Caki2 (cell line): ENCODE results near the gene DRP2. TPM values are rescaled to one million over a fixed set of nuclear protein-coding genes. Genes with fewer than 3 reads are reported as not detected.
"Not testable (repeated sequence)": the region's sequence is repeated elsewhere in the genome, so short reads cannot be mapped to it uniquely, and the experiment has no call there.

Experiments
- DNase-seq: peaks from one replicate; pipeline ENCODE4 v3.0.0-alpha.2; 2015; ENCODE audit warnings: low read depth
- in situ Hi-C: cut with HindIII; loops from 2 replicates; pipeline ENCODE4 v1.10.0; 2016; ENCODE audit warnings: low sequenced_read_pairs, low pct_unique_long_range_greater_than_20kb, mixed read lengths
- total RNA-seq: library from RNA; depleted of rRNA; stranded (reverse); fragments of >200 nt; shearing (Covaris generic); gene quantifications from 2 replicates; pipeline ENCODE4 v1.2.3, GENCODE V29; 2014; ENCODE audit warnings: low replicate concordance

DRP2 gene
- total RNA-seq, 1 experiment from 2014 or later, result 0.24 TPM

DNA sequence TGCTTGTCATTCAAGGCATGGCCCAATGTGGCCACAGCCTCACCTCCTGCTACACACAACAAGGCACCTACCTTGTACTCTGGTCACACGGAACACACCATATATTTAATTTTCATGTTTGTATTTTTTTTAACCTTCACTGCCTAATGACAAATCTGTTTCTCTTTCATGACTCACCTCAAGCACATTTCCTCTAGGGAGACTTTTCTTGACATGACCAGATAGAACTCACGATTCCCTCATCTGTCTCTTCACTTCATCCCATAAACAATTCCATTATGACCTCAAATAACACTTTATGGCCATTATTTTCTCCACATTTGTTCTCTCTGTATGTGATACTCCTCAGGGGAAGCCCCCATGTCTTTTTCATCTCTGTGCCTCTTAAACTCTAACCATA, 11.1 kb downstream of the DRP2 start:
- in situ Hi-C loops, result no loop called here
- no peak for DNase-seq

DNA sequence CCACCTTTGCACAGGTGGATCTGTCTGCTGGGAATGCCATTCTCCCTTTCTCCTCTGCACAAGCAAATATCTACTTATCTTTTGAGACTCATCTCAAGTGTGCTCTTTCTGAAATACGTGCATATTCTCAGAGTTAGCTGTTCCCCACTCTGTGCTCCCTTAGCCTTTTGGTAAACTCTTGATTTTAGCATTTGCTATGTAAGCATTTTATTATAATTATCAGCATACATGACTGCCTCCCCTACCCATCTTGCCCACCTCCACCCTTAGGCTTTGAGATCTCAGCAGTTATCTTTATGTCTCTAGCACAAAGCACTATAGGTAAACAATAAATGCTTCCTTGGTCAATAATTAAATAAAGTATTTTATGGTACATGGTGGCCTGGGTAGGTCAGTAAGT, 11.5 kb downstream of the DRP2 start:
- in situ Hi-C loops, result no loop called here
- no peak for DNase-seq

DNA sequence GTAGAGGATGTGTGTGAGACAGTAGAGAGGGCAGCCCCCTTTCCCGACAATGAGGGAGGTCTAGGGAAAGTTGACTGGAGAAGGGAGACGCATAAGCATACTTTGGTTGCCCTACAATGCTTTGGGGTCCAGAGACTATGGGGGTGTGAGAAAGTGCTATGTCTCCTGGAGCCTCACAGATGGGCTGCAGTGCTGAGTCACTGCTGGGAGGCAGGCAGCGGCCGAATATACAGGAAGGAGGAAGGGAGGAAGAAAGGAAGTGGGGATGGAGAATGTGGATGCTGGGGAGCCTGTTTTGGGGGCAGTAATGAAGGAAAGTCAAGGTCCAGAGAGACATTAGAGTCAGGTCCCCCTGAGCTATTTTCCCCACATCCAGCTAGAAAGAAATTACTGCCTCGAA, 12.7 kb downstream of the DRP2 start:
- DNase-seq, result no peak
- in situ Hi-C loops, result no loop called here

DNA sequence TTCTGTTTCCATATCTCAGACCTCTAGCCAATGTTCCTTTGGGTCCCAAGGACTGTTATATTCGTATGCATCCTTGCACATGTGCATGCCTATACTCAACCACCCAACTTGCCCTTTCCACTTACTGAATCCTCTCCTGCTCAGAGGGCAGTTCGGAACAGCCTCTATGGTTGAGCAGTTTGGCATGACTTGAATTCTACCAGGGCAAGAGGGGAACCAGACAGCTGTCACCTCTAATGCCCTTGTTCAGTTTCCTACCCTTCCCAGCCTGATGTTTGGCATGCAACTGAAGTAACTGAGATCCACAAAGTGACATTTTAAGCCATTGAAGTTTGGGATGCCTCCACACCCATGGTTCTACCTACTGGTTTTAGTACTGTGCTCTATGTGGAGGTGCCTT, 17.5 kb downstream of the DRP2 start:
- in situ Hi-C loops, result no loop called here
- peak; percentile 1 for DNase-seq

DNA sequence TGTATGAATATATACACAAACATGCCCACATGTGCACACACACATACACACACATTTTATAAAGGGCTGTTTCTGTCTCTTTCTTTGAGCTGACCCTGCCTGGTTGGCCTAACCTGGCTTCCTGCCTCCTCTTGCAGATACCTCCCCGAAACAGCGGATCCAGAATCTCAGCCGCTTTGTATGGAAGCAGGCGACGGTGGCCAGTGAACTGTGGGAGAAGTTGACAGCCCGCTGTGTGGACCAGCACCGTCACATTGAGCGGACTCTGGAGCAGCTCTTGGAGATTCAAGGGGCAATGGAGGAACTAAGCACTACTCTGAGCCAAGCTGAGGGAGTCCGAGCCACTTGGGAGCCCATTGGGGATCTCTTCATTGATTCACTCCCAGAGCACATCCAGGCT, 21.9 kb downstream of the DRP2 start:
- DNase-seq, result no peak
- in situ Hi-C loops, result no loop called here

DNA sequence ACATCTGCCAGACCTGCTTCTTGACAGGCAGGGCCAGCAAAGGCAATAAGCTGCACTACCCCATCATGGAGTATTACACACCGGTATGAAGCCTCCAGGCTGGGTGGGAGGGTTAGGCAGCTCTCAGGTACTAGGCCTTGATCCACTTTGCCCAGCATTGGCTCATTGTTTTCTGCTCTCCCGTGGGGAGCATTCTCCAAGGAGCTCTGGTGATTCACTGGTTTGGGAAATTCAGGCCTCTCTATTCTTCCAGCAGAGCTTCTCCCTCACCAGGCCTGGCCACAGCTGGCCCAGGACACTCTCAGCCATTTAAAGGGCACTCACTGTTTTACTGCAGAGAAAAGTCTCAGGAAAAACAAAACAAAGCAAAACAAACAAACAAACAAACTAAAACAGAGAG, 33.0 kb downstream of the DRP2 start:
- no peak for DNase-seq
- in situ Hi-C loops, result no loop called here

DNA sequence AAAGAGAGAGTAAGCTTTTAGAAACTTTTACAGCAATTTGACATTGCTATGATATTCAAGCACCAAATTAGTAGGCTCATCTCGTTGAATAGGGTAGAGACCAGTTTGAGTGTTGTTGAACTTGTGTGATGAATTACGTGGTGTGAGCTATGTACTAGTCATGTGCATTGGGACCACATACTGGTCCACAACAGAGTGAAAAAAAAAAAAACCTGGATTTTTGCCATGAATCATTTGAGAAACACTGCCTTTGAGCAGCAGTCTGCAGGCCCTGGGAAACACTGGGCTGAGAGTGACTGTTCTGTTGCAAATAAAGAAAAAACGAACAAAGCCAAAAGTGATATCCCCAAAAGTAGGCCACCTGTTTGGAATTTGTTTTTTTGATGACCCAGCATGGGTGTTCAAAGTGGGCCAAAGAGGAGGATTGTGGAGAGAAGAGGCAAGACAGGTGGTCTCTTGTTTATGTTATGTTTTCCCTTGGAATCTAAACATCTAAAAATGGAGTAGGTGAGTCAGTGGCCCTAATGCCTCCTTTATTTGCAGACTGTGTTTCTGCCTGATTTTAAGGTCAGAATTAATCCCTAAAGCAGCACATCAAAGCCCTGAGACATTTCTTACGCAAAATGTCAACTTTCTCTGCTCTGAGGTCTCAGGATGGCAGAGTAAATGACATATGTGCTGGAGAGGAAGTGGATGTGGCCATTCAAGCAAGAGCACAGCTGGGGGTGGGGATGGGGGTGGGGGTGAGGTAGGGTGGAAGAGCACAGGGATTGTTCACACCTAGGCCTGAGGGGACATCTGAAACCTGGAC, 38.1 kb downstream of the DRP2 start:
- in situ Hi-C loops, result no loop called here
- DNase-seq, result no peak

DNA sequence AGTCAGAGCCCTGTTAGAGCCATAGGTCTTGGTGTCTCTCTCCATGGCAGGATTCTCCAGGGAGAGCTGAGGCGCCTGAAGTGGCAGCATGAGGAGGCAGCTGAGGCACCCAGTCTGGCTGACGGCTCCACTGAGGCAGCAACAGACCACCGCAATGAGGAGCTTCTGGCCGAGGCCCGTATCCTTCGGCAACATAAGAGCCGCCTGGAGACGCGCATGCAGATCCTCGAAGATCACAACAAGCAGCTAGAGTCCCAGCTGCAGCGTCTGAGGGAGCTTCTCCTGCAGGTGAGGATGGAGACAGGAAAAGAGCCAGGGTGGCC, 38.6 kb downstream of the DRP2 start:
- DNase-seq, result no peak
- in situ Hi-C loops, result no loop called here

DNA sequence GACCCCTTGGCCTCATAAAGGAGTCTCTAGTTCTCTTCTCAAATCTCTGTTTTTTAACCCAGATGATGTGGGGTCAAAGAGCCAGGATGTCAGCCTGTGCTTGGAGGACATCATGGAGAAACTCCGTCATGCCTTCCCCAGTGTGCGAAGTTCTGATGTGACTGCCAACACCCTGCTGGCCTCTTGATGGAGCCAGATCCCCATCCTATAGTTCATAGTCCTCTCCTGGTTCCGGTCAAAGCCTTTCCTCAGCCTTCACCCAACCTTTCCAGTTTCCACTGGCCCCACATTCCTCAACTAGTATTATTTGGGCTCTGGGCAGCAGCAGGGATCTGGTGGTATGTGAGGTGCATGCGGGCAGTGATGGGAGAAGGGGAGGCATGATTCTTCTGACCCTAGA, 40.8 kb downstream of the DRP2 start:
- in situ Hi-C loops, result no loop called here
- no peak for DNase-seq

DNA sequence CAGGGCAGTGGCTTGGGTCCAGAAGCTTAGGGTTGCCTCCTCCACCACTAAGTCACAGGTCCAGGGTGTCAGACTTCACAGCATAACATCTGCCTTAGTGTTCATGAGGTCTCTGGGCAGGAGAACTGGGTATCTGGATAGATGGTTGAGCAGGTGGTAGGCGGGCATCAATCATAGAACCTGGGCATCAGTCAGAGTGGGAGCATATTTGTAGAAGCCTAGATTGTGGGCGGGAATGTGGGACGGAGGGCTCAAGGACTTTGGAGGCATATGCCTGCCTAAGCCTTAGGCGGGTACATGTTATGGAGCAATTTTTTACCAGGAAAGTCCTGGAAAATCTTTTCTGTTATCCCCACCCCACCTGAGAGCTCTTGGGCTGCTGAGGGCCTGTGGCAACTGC, 43.0 kb downstream of the DRP2 start:
- in situ Hi-C loops, result no loop called here

DNA sequence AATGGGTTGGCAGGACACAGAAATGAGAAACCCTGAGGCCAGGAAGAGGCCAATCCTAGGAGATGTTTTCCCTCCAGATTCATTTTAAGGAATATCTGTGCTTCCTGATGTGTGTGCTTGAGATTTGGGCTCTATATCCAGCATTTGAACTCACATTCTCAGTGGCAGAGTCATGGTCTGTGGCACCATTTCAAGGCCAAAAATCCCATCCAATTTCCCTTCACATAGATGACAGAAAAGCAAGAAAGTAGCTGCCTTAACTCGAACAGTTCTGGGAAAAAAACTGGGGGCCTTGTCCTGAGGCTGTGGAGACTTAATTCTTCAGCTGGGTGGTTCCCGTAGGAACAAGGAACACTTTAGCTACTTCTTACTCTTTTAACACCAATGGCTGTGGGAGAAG, 44.2 kb downstream of the DRP2 start:
- no peak for DNase-seq
- in situ Hi-C loops, result no loop called here

More for the DNA sequence above, 43.0 kb downstream of the DRP2 start:
- no peak for DNase-seq

DNA sequence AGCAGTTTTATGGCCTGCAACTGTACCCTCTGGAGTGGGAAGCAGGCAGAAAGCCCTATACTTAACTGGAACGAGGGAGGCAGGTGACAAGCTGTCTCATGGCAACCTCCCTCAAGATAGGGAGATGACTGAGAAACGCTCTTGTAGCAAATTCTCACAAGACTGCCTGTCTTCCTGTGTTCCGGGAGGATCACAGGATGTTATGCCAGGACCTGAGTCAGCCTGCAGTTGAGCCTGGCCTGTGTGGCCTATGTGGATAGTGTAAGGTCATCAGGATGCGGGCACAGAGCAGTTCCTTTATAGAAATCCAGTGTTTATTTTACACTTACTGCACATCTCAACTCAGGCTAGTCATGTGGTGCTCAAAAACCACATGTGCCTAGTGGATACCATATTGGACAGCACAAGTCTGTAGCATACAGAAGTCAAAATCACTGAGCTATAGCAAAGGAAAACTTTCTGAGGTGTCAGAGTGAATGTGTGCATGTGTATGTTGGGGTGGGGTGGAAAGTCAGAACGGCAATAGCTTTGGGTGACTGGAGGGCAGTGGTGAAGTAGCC, 46.4 kb downstream of the DRP2 start:
- peak; percentile 3 for DNase-seq
- in situ Hi-C loops, result no loop called here

DNA sequence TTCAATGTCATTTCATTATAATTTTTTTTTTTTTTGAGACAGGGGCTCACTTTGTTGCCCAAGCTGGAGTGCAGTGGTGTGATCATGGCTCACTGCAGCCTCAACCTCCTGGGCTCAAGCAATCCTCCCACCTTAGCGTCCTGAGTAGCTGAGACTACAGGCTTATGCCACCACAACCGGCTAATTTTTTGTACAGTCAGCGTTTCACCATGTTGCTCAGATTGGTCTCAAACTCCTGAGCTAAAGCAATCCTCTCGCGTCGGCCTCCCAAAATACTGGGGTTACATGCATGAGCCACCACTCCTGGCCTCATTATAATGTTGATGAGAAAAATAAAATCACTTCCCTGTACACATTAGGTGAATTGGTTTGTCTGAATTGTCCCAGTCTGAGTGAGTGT, 54.6 kb downstream of the DRP2 start:
- DNase-seq, result no peak
- in situ Hi-C loops, result no loop called here

DNA sequence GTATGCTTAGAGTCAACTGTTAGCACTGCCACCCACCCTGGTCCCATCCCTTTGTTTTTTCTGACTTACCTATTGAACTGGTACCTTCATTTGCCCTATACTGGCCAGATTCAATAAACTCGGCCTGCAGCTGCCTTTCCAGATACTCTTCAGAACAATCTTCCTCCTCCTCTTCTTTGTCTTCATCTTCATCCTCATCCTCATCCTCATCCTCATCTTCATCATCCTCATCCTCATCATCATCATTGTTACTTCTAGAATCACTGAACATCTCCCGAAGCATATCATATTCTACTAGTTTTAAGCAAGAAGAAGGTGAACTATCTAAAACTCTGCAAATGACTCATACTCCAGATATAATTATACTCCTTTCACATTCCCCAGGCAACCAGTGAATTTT, 56.7 kb downstream of the DRP2 start:
- DNase-seq, result no peak
- in situ Hi-C loops, result no loop called here

DNA sequence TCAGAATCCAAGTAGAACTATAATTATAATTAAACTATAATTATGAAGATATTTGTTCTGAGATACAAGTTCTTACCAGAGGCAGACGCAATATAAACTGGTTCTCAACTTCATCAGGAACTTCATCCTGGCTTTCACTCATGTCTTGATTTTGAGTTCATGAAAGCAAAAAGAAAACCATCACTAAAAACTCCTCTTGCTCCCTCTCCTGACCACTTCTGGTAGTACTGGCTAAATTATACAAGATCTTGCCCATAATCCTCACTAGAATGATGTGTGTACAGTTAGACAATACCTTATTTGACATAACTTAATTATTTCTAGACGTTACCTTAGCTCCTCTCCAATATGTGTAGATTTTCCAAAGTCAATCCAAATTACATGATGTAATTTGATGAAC, 67.8 kb downstream of the DRP2 start:
- in situ Hi-C loops, result no loop called here
- peak; percentile 19 for DNase-seq

DNA sequence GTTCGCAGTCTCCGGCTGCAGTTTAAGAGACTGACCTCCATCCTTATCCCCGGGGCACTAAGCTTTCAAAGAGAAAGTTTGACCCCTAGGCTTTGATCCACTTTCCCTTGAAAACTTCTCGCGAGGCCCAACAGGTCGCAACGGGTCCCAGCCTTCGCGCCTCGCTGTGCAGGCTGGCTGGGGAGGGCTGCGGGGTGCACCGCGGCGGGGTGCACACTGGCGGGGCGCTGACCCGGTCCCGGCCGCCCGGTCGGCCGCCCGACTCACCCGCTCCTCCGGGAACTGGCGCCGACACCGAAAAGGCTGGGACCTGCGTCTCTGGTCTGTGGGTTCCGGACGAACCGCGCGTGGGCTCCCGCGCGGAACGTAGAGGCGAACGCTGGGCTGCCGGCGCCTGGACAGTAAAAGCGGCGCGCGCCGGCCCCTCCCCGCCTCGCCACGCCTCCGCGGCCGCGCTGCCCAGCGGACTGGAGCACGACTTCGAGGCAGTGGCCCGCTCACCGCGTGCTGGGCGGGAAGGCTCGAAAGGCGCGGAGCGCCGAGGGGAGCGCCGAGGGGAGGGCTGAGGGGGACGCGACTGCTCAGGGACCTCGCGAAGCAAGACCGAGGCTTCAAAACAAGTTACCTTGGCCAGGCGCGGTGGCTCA, 71.5 kb downstream of the DRP2 start, which contains the start of gene TAF7L:
TAF7L (minus strand) TSS at position 378 of the 647 bp plus-strand sequence. CDS start 3,791 bp downstream, outside the sequence.
- DNase-seq, result no peak
- in situ Hi-C loops, result no loop called here

DNA sequence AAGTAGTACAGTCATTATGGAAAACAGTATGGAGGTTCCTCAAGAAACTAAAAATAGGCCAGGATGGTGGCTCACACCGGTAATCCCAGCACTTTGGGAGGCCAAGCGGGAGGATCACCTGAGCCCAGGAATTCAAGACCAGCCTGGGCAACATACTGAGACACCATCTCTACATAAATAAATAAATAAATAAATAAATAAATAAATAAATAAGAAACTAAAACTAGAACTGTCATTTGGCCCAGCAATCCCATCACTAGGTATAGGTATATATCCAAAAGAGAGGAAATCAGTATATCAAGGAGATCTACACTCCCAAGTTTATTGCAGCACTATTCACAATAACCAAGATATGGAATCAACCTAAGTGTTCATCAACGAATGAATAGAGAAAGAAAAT, 76.0 kb downstream of the DRP2 start:
- in situ Hi-C loops, result not testable (repeated sequence)

DNA sequence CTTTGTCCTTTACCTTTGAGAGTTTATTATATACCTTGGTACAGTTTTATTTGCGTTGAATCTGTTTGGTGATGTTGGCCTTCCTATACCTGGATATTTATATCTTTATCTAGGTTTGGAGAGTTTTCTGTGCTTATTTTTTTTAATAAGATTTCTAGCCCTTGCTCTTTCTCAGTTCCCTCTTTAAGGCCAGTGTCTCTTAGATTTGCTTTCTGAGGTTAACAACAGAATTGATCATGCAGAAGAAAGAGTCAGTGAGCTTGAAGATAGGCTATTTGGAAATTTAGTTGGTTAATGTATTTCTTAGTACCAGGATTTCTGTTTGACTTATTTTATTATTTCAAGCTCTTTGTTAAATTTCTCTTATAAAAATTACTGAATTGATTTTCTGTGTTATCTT, 84.2 kb downstream of the DRP2 start:
- DNase-seq, result no peak
- in situ Hi-C loops, result no loop called here

More for the DNA sequence above, 76.0 kb downstream of the DRP2 start:
- not testable (repeated sequence) for DNase-seq
